ENCODE data around the gene GLRA1. TPM values are rescaled to one million over a fixed set of nuclear protein-coding genes. Genes with fewer than 3 reads are reported as not detected.

GLRA1 gene
- total and polyA plus RNA-seq, 4 donors = not detected

DNA sequence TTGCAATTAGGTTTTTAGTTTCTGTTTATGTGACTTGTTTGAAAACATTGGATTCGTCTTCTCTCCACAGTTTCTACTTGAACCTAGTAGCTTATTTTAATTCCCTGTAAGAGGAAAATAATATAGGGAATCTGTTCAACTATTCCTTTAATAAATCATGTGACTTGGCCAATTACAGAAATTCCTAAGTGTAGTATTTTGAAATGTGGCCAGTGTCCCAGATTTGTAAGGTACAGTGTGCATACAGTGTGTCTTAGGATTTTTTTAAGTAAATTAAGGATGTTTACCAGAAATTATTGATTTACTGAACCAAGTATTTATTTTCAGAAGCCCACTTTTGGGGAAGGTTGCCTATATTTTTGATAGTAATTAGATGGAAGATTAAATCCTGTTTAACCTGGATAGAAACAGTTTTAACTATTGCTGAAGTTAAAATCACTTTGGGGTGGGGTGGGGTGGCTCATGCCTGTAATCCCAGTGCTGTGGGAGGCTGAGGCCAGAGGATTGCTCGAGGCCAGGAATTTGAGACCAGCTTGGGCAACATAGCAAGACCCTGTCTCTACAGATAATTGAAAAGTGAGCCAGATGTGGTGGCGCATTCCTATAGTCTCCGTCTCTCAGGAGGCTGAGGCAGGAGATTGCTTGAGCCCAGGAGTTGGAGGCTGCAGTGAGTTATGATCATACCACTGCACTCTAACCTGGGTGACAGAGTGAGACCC is 116.0 kb downstream of the GLRA1 start:
- Histone ChIP-seq H3K4me3 (ENCODE audit: low read depth in 1 of 3, low read length in 3 of 3) (no peak overlapping the region), H3K4me1 (ENCODE audit: control insufficient read depth in 4 of 4, insufficient read depth in 4 of 4, low read length in 3 of 4) (no peaks in the 10 kb centered on the region), H3K9ac (ENCODE audit: low read depth in 1 of 2, low read length in 2 of 2) (no peak overlapping the region), H3K27me3 (ENCODE audit: control insufficient read depth in 4 of 4, insufficient read depth in 4 of 4, low read length in 3 of 4) (no peaks in the 10 kb centered on the region), H3K36me3 (ENCODE audit: control insufficient read depth in 4 of 4, insufficient read depth in 3 of 4, low read depth in 1 of 4, low read length in 3 of 4) (peaks cover 6 to 33% (median 28%) of the 10 kb centered on the region in 4 donors), H3K27ac (ENCODE audit: low read depth in 1 of 2, low read length in 2 of 2) (no peak overlapping the region), H3K9me3 (ENCODE audit: control insufficient read depth in 4 of 4, low read length in 3 of 4) (no peaks in the 10 kb centered on the region)
- 95% methylated on average over 4 of the region's 4 CpGs for WGBS
- TF ChIP-seq HNF4A (conservative IDR thresholded peaks at IDR 0.05) = no peak
- TF ChIP-seq, protein P1, sequence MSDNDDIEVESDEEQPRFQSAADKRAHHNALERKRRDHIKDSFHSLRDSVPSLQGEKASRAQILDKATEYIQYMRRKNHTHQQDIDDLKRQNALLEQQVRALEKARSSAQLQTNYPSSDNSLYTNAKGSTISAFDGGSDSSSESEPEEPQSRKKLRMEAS (IDR thresholded peaks at IDR 0.05) = no peak
- TF ChIP-seq NR2F2 (IDR thresholded peaks at IDR 0.05) = no peak
- TF ChIP-seq GABPA (IDR thresholded peaks at IDR 0.05 in 1 of 2, conservative IDR thresholded peaks at IDR 0.05 in 1 of 2) = no peak
- TF ChIP-seq, protein P2, sequence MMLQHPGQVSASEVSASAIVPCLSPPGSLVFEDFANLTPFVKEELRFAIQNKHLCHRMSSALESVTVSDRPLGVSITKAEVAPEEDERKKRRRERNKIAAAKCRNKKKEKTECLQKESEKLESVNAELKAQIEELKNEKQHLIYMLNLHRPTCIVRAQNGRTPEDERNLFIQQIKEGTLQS (IDR thresholded peaks at IDR 0.05) = no peak
- TF ChIP-seq FOXA2 (IDR thresholded peaks at IDR 0.05) = no peak
- no peak for TF ChIP-seq EGR1 (IDR thresholded peaks at IDR 0.05; ENCODE audit: low read depth in 2 of 2)
- TF ChIP-seq, protein P3, sequence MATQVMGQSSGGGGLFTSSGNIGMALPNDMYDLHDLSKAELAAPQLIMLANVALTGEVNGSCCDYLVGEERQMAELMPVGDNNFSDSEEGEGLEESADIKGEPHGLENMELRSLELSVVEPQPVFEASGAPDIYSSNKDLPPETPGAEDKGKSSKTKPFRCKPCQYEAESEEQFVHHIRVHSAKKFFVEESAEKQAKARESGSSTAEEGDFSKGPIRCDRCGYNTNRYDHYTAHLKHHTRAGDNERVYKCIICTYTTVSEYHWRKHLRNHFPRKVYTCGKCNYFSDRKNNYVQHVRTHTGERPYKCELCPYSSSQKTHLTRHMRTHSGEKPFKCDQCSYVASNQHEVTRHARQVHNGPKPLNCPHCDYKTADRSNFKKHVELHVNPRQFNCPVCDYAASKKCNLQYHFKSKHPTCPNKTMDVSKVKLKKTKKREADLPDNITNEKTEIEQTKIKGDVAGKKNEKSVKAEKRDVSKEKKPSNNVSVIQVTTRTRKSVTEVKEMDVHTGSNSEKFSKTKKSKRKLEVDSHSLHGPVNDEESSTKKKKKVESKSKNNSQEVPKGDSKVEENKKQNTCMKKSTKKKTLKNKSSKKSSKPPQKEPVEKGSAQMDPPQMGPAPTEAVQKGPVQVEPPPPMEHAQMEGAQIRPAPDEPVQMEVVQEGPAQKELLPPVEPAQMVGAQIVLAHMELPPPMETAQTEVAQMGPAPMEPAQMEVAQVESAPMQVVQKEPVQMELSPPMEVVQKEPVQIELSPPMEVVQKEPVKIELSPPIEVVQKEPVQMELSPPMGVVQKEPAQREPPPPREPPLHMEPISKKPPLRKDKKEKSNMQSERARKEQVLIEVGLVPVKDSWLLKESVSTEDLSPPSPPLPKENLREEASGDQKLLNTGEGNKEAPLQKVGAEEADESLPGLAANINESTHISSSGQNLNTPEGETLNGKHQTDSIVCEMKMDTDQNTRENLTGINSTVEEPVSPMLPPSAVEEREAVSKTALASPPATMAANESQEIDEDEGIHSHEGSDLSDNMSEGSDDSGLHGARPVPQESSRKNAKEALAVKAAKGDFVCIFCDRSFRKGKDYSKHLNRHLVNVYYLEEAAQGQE (IDR thresholded peaks at IDR 0.05) = no peak
- TF ChIP-seq JUND (IDR thresholded peaks at IDR 0.05) = no peak
- no peak for TF ChIP-seq RXRA (IDR thresholded peaks at IDR 0.05)
- TF ChIP-seq HNF4G (IDR thresholded peaks at IDR 0.05) = no peak
- no peak for TF ChIP-seq YY1 (IDR thresholded peaks at IDR 0.05)
- TF ChIP-seq SP1 (IDR thresholded peaks at IDR 0.05) = no peak
- no peak for TF ChIP-seq TAF1 (conservative IDR thresholded peaks at IDR 0.05)
- no peak for TF ChIP-seq FOXA1 (IDR thresholded peaks at IDR 0.05)
- no peak for TF ChIP-seq RAD21 (IDR thresholded peaks at IDR 0.05)
- TF ChIP-seq, protein P4, sequence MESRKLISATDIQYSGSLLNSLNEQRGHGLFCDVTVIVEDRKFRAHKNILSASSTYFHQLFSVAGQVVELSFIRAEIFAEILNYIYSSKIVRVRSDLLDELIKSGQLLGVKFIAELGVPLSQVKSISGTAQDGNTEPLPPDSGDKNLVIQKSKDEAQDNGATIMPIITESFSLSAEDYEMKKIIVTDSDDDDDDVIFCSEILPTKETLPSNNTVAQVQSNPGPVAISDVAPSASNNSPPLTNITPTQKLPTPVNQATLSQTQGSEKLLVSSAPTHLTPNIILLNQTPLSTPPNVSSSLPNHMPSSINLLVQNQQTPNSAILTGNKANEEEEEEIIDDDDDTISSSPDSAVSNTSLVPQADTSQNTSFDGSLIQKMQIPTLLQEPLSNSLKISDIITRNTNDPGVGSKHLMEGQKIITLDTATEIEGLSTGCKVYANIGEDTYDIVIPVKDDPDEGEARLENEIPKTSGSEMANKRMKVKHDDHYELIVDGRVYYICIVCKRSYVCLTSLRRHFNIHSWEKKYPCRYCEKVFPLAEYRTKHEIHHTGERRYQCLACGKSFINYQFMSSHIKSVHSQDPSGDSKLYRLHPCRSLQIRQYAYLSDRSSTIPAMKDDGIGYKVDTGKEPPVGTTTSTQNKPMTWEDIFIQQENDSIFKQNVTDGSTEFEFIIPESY (IDR thresholded peaks at IDR 0.05) = no peak
- TF ChIP-seq, protein P5, sequence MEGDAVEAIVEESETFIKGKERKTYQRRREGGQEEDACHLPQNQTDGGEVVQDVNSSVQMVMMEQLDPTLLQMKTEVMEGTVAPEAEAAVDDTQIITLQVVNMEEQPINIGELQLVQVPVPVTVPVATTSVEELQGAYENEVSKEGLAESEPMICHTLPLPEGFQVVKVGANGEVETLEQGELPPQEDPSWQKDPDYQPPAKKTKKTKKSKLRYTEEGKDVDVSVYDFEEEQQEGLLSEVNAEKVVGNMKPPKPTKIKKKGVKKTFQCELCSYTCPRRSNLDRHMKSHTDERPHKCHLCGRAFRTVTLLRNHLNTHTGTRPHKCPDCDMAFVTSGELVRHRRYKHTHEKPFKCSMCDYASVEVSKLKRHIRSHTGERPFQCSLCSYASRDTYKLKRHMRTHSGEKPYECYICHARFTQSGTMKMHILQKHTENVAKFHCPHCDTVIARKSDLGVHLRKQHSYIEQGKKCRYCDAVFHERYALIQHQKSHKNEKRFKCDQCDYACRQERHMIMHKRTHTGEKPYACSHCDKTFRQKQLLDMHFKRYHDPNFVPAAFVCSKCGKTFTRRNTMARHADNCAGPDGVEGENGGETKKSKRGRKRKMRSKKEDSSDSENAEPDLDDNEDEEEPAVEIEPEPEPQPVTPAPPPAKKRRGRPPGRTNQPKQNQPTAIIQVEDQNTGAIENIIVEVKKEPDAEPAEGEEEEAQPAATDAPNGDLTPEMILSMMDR (IDR thresholded peaks at IDR 0.05; ENCODE audit: low read depth, low read length, missing input control) = no peak
- no peak for DNase-seq (ENCODE audit: low spot score)

Data from liver (tissue), 9 donors.